NCI-H524 (cell line): ENCODE measurements around the gene TRIM42.

Source experiments
- DNase-seq, 2 experiments: peaks; one replicate each; lab custom pipeline; 2025; lab: John Stamatoyannopoulos, UW

The TRIM42 gene

GRCh38 chr3:140710711-140711389 lies 33.0 kb downstream of the TRIM42 start:
- no peak for DNase-seq

- no peak for DNase-seq
Observed at GRCh38 chr3:140711390-140712035, 33.6 kb downstream of the TRIM42 start.

- DNase-seq = no peak
Observed at GRCh38 chr3:140712301-140712700, 34.4 kb downstream of the TRIM42 start.

- peak in 1 of 2 experiments; percentile 59 for DNase-seq
Observed at GRCh38 chr3:140715035-140715434, 37.2 kb downstream of the TRIM42 start.

- DNase-seq = no peak
Observed at GRCh38 chr3:140717921-140718320, 40.1 kb downstream of the TRIM42 start.

GRCh38 chr3:140719841-140720614 lies 42.2 kb downstream of the TRIM42 start:
- DNase-seq = peak in 1 of 2 experiments; percentile 62

GRCh38 chr3:140723576-140723975 lies 45.7 kb downstream of the TRIM42 start:
- DNase-seq = no peak

- DNase-seq = peak in 1 of 2 experiments; percentile 55
Observed at GRCh38 chr3:140724856-140725812, 47.3 kb downstream of the TRIM42 start.

- no peak for DNase-seq
Observed at GRCh38 chr3:140726066-140726465, 48.2 kb downstream of the TRIM42 start.

GRCh38 chr3:140727886-140728285 lies 50.0 kb downstream of the TRIM42 start:
- no peak for DNase-seq

GRCh38 chr3:140731440-140732119 lies 53.7 kb downstream of the TRIM42 start:
- no peak for DNase-seq

GRCh38 chr3:140733623-140734022 lies 55.8 kb downstream of the TRIM42 start:
- DNase-seq = no peak

- peak; percentile 47 to 81 for DNase-seq
Observed at GRCh38 chr3:140736863-140737460, 59.1 kb downstream of the TRIM42 start.

GRCh38 chr3:140742116-140742515 lies 64.3 kb downstream of the TRIM42 start:
- no peak for DNase-seq

GRCh38 chr3:140748171-140748570 lies 70.3 kb downstream of the TRIM42 start:
- no peak for DNase-seq

GRCh38 chr3:140748903-140749302 lies 71.0 kb downstream of the TRIM42 start:
- DNase-seq = no peak
